Liver (tissue), 9 donors: ENCODE data around the gene TMUB1. TPM values are rescaled to one million over a fixed set of nuclear protein-coding genes. Genes with fewer than 3 reads are reported as not detected.

Source experiments
- DNase-seq: peaks from one replicate; pipeline ENCODE4 v3.0.0-alpha.2; 2017; ENCODE audit warnings: low spot score
- H3K27ac ChIP-seq, 2 donors: one replicate each; pipeline ENCODE4 v1.7.0; 2013; ENCODE audit warnings: inconsistent platforms in 2 of 2, low read length in 2 of 2, control low read depth in 1 of 2, low read depth in 1 of 2, mild to moderate bottlenecking in 1 of 2
- H3K27me3 ChIP-seq, 4 donors: one replicate each; pipeline versions ENCODE4 v1.6.1 to v1.7.0; 2013; ENCODE audit warnings: low read length in 3 of 4, inconsistent platforms in 1 of 4, mild to moderate bottlenecking in 1 of 4, moderate library complexity in 1 of 4; ENCODE audit not compliant: control insufficient read depth in 4 of 4, insufficient read depth in 4 of 4
- H3K36me3 ChIP-seq, 4 donors: one replicate each; pipeline versions ENCODE4 v1.6.1 to v1.7.0; 2013; ENCODE audit warnings: low read length in 3 of 4, mild to moderate bottlenecking in 3 of 4, low read depth in 1 of 4, moderate library complexity in 1 of 4; ENCODE audit not compliant: control insufficient read depth in 4 of 4, insufficient read depth in 3 of 4
- H3K4me1 ChIP-seq, 4 donors: one replicate each; pipeline versions ENCODE4 v1.6.1 to v1.7.0; 2013; ENCODE audit warnings: low read length in 3 of 4, mild to moderate bottlenecking in 3 of 4, moderate library complexity in 1 of 4; ENCODE audit not compliant: control insufficient read depth in 4 of 4, insufficient read depth in 4 of 4
- H3K4me3 ChIP-seq, 3 donors: one replicate each; pipeline versions ENCODE4 v1.6.1 to v1.7.0; 2013; ENCODE audit warnings: low read length in 3 of 3, control low read depth in 1 of 3, low read depth in 1 of 3, mild to moderate bottlenecking in 1 of 3
- H3K9ac ChIP-seq, 2 donors: one replicate each; pipeline ENCODE4 v1.7.0; 2013; ENCODE audit warnings: low read length in 2 of 2, mild to moderate bottlenecking in 2 of 2, moderate library complexity in 2 of 2, control low read depth in 1 of 2, low read depth in 1 of 2
- H3K9me3 ChIP-seq, 4 donors: one replicate each; pipeline versions ENCODE4 v1.6.1 to v1.7.0; 2013; ENCODE audit warnings: low read length in 3 of 4; ENCODE audit not compliant: control insufficient read depth in 4 of 4
- ATF3 ChIP-seq: IDR thresholded peaks from 2 replicates; pipeline ENCODE4 v1.6.1; 2016; ENCODE audit warnings: antibody characterized with exemption
- CTCF ChIP-seq: fragments of 150-350 bp; IDR thresholded peaks from 2 replicates; pipeline ENCODE4 v1.5.1; 2017; ENCODE audit warnings: improper control_type of control experiment, low read depth, low read length; ENCODE audit not compliant: missing input control
- EGR1 ChIP-seq, 2 donors: IDR thresholded peaks; 2 replicates each; pipeline ENCODE4 v1.6.1; 2016 to 2018; ENCODE audit warnings: antibody characterized with exemption in 2 of 2, low read depth in 2 of 2
- FOXA1 ChIP-seq: IDR thresholded peaks from 2 replicates; pipeline ENCODE4 v1.6.1; 2016; ENCODE audit warnings: antibody characterized with exemption
- FOXA2 ChIP-seq: IDR thresholded peaks from 2 replicates; pipeline ENCODE4 v1.6.1; 2016; ENCODE audit warnings: antibody characterized with exemption
- GABPA ChIP-seq, 2 donors: IDR thresholded peaks in 1 of 2; conservative IDR thresholded peaks in 1 of 2; 2 replicates each; pipeline ENCODE4 v1.6.1; 2016; ENCODE audit warnings: antibody characterized with exemption in 2 of 2, mild to moderate bottlenecking in 1 of 2, moderate library complexity in 1 of 2
- HNF4A ChIP-seq, 2 donors: conservative IDR thresholded peaks; 2 replicates each; pipeline ENCODE4 v1.6.1; 2016; ENCODE audit warnings: antibody characterized with exemption in 2 of 2, mild to moderate bottlenecking in 2 of 2
- HNF4G ChIP-seq: IDR thresholded peaks from 2 replicates; pipeline ENCODE4 v1.6.1; 2016; ENCODE audit warnings: antibody characterized with exemption
- JUND ChIP-seq, 2 donors: IDR thresholded peaks; 2 replicates each; pipeline ENCODE4 v1.6.1; 2016; ENCODE audit warnings: antibody characterized with exemption in 2 of 2
- MAX ChIP-seq: IDR thresholded peaks from 2 replicates; pipeline ENCODE4 v1.6.1; 2016; ENCODE audit warnings: antibody characterized with exemption
- NR2F2 ChIP-seq: IDR thresholded peaks from 2 replicates; pipeline ENCODE4 v1.6.1; 2016; ENCODE audit warnings: antibody characterized with exemption
- RAD21 ChIP-seq, 2 donors: IDR thresholded peaks; 2 replicates each; pipeline ENCODE4 v1.6.1; 2016; ENCODE audit warnings: antibody characterized with exemption in 2 of 2, mild to moderate bottlenecking in 2 of 2
- REST ChIP-seq: IDR thresholded peaks from 2 replicates; pipeline ENCODE4 v1.6.1; 2016; ENCODE audit warnings: antibody characterized with exemption, mild to moderate bottlenecking
- RXRA ChIP-seq, 2 donors: IDR thresholded peaks; 2 replicates each; pipeline ENCODE4 v1.6.1; 2017 to 2018; ENCODE audit warnings: antibody characterized with exemption in 2 of 2, mild to moderate bottlenecking in 1 of 2
- SP1 ChIP-seq: IDR thresholded peaks from 2 replicates; pipeline ENCODE4 v1.6.1; 2018; ENCODE audit warnings: antibody characterized with exemption, mild to moderate bottlenecking
- TAF1 ChIP-seq: conservative IDR thresholded peaks from 2 replicates; pipeline ENCODE4 v1.6.1; 2016; ENCODE audit warnings: antibody characterized with exemption, mild to moderate bottlenecking
- YY1 ChIP-seq: IDR thresholded peaks from 2 replicates; pipeline ENCODE4 v1.6.1; 2016; ENCODE audit warnings: antibody characterized with exemption, mild to moderate bottlenecking
- ZBTB33 ChIP-seq: IDR thresholded peaks from 2 replicates; pipeline ENCODE4 v1.6.1; 2016; ENCODE audit warnings: antibody characterized with exemption
- WGBS: extraction: QIAGEN DNeasy Blood & Tissue Kit; methylation state at CpG from one replicate; pipeline ENCODE4 v1.1.7; 2013; 5-methylcytosine and 5-hydroxymethylcytosine counted together
- polyA plus RNA-seq, 2 donors: library from polyadenylated mRNA; stranded (reverse) in 1 of 2; unstranded in 1 of 2; fragments of 200-250 nt in 1 of 2; fragments of >200 nt in 1 of 2; fragmentation: Nextera tagmentation in 1 of 2; extraction: Ambion mirVana in 1 of 2; gene quantifications; one replicate each; pipeline versions ENCODE4 v1.2.1 to v1.2.3, GENCODE V29; 2013 to 2015
- total RNA-seq, 2 donors: library from RNA; depleted of rRNA; stranded (reverse); fragments of >200 nt; gene quantifications; one replicate each; pipeline ENCODE4 v1.2.3, GENCODE V29; 2014
- donor health status: healthy.
- donor health status: healthy.
- donor health status: healthy.
- donor health status: healthy.
- donor health status: healthy.

TMUB1 gene
- total and polyA plus RNA-seq, 4 donors: 15.1 to 51.7 (median 30.5) TPM

GRCh38 chr7:151100921-151101320, 17.6 kb upstream of the TMUB1 start:
- H3K4me3 ChIP-seq: no peak overlapping the region
- no peak overlapping the region for H3K9ac ChIP-seq
- no peak for DNase-seq
- TF ChIP-seq RXRA (IDR thresholded peaks at IDR 0.05) (no peak), CTCF (no peak), RAD21 (IDR thresholded peaks at IDR 0.05) (no peak), ZBTB33 (no peak), FOXA1 (no peak), JUND (IDR thresholded peaks at IDR 0.05) (no peak), GABPA (IDR thresholded peaks at IDR 0.05 in 1 of 2, conservative IDR thresholded peaks at IDR 0.05 in 1 of 2) (no peak), REST (no peak), ATF3 (no peak), HNF4G (no peak), FOXA2 (no peak), NR2F2 (no peak), MAX (no peak), HNF4A (conservative IDR thresholded peaks at IDR 0.05) (no peak), EGR1 (IDR thresholded peaks at IDR 0.05; ENCODE audit: low read depth in 2 of 2) (no peak), YY1 (no peak), TAF1 (no peak), SP1 (no peak)
- H3K36me3 ChIP-seq: peaks cover 0 to 4% (median 1%) of the 10 kb centered on the region in 4 donors
- no peaks in the 10 kb centered on the region for H3K27me3 ChIP-seq
- no peaks in the 10 kb centered on the region for H3K4me1 ChIP-seq
- no peaks in the 10 kb centered on the region for H3K9me3 ChIP-seq
- WGBS: 94% methylated on average over 10 of the region's 10 CpGs
- no peak overlapping the region for H3K27ac ChIP-seq
